K562 (cell line): ENCODE data around the gene SCMH1. TPM values are rescaled to one million over a fixed set of nuclear protein-coding genes. Genes with fewer than 3 reads are reported as not detected.
A peak's percentile ranks its signal among the peaks of the same experiment; 100 is the strongest.

Experiments
- AFF1 ChIP-seq, 2 experiments: fragments of 450-650 bp; IDR thresholded peaks; 2 replicates each; pipeline ENCODE4 v1.6.1; 2018; ENCODE audit warnings: mild to moderate bottlenecking in 2 of 2, low read depth in 1 of 2; ENCODE audit not compliant: partially characterized antibody in 2 of 2
- ASH1L ChIP-seq: fragments of 450-650 bp; IDR thresholded peaks from 2 replicates; pipeline ENCODE4 v1.6.1; 2018; ENCODE audit warnings: borderline replicate concordance, mild to moderate bottlenecking, low read depth; ENCODE audit not compliant: partially characterized antibody
- GTF2E2 ChIP-seq: fragments of 200-800 bp; sonication (Bioruptor generic); IDR thresholded peaks from 2 replicates; pipeline ENCODE4 v1.6.1; 2016; ENCODE audit warnings: missing genetic modification characterization, missing compliant biosample characterization
- MIER1 ChIP-seq: fragments of 450-650 bp; IDR thresholded peaks from 2 replicates; pipeline ENCODE4 v1.6.1; 2016; ENCODE audit warnings: antibody characterized with exemption, mild to moderate bottlenecking, low read depth
- PURB ChIP-seq: sonication (generic); formaldehyde crosslinking; IDR thresholded peaks from 2 replicates; pipeline ENCODE4 v1.9.0; 2021; ENCODE audit warnings: low read depth, mild to moderate bottlenecking, missing genetic modification reagents
- ZBTB40 ChIP-seq, 2 experiments: fragments of 450-650 bp in 1 of 2; sonication (generic) in 1 of 2; formaldehyde crosslinking in 1 of 2; IDR thresholded peaks; 2 replicates each; pipeline versions ENCODE4 v1.7.1 to v1.9.0; 2016 to 2022; ENCODE audit warnings: inconsistent platforms in 1 of 2, mild to moderate bottlenecking in 1 of 2, missing genetic modification reagents in 1 of 2
- ZNF146 ChIP-seq: IDR thresholded peaks from one replicate; pipeline ENCODE4 v1.6.1; 2018; ENCODE audit warnings: missing compliant biosample characterization; ENCODE audit not compliant: unreplicated experiment
- ZNF41 ChIP-seq: fragments of 250-450 bp; sonication (Bioruptor Pico); conservative IDR thresholded peaks from 2 replicates; pipeline ENCODE4 v1.4.0; 2020; ENCODE audit warnings: mild to moderate bottlenecking
- ZNF431 ChIP-seq: sonication (generic); formaldehyde crosslinking; IDR thresholded peaks from 2 replicates; pipeline ENCODE4 v1.8.0; 2022; ENCODE audit warnings: mild to moderate bottlenecking, missing genetic modification reagents
- polyA plus RNA-seq, 8 experiments: library from polyadenylated mRNA; depleted of rRNA in 4 of 8; stranded (reverse) in 5 of 8; unstranded in 3 of 8; fragments of >200 nt; fragmentation: Nextera tagmentation in 2 of 8; fragmentation: Illumina TruSeq in 1 of 8; extraction: Ambion mirVana in 2 of 8; extraction: Trizol in 1 of 8; gene quantifications; 2 replicates each; pipeline versions ENCODE4 v1.2.1 to v1.2.3, GENCODE V29; 2011 to 2014; ENCODE audit warnings: inconsistent platforms in 1 of 8, missing spikeins in 1 of 8
- total RNA-seq, 7 experiments: library from RNA; depleted of rRNA in 6 of 7; stranded (reverse); fragments of >200 nt in 6 of 7; fragmentation: Illumina TruSeq in 2 of 7; extraction: Trizol in 2 of 7; gene quantifications; 2 replicates each; pipeline versions ENCODE4 v1.2.1 to v1.2.3, GENCODE V29; 2011 to 2021; ENCODE audit warnings: low replicate concordance in 1 of 7

SCMH1 gene
- total and polyA plus RNA-seq, 9 of the 15 experiments (the other 6 are each of a cell fraction or from before 2014, with no cell fraction given) = 8.5 to 37.0 (median 26.8) TPM

- TF ChIP-seq AFF1 (IDR thresholded peaks at IDR 0.05; ENCODE audit: low read depth in 1 of 2, partially characterized antibody in 2 of 2) (peak; percentile 55 to 60), MIER1 (no peak), ZNF41 (no peak), GTF2E2 (tag) (no peak), ZNF431 (CRISPR knock-in tag) (no peak), ZBTB40 (IDR thresholded peaks at IDR 0.05) (no peak; the same call in 1 of the 2 replicates), ZBTB40 (CRISPR knock-in tag; IDR thresholded peaks at IDR 0.05) (no peak), ZNF146 (CRISPR knock-in tag) (no peak), PURB (CRISPR knock-in tag) (no peak), ASH1L (no peak)
Measured at GRCh38 chr1:41160498-41161110, 81.5 kb downstream of the SCMH1 start (continued).
